Suprapubic skin (tissue), 4 donors: ENCODE measurements around the gene FARSA. TPM values are rescaled to one million over a fixed set of nuclear protein-coding genes. Genes with fewer than 3 reads are reported as not detected.
"Not testable (repeated sequence)": the region's sequence is repeated elsewhere in the genome, so short reads cannot be mapped to it uniquely, and the experiment has no call there.

Experiments used
- DNase-seq, 2 donors: peaks; one replicate each; pipeline ENCODE4 v3.0.0-alpha.2; 2019; ENCODE audit warnings: low spot score in 2 of 2
- H3K27ac ChIP-seq: fragments of 200-600 bp; sonication (generic); one replicate; pipeline ENCODE4 v1.5.1; 2019
- H3K27me3 ChIP-seq: fragments of 200-600 bp; sonication (generic); one replicate; pipeline ENCODE4 v1.5.1; 2019
- H3K36me3 ChIP-seq: fragments of 200-600 bp; sonication (generic); one replicate; pipeline ENCODE4 v1.5.1; 2019
- H3K4me1 ChIP-seq: fragments of 200-600 bp; sonication (generic); one replicate; pipeline ENCODE4 v1.5.1; 2019
- H3K4me3 ChIP-seq: fragments of 200-600 bp; sonication (generic); one replicate; pipeline ENCODE4 v1.5.1; 2019; ENCODE audit warnings: mild to moderate bottlenecking
- H3K9me3 ChIP-seq: fragments of 200-600 bp; sonication (generic); one replicate; pipeline ENCODE4 v1.5.1; 2019
- CTCF ChIP-seq, 2 donors: fragments of 200-600 bp in 1 of 2; fragments of 450-650 bp in 1 of 2; sonication (generic) in 1 of 2; IDR thresholded peaks; one replicate each; pipeline ENCODE4 v1.5.1; 2016 to 2019; ENCODE audit warnings: antibody characterized with exemption in 2 of 2, mild to moderate bottlenecking in 1 of 2, moderate library complexity in 1 of 2
- EP300 ChIP-seq: sonication (generic); formaldehyde crosslinking; IDR thresholded peaks from one replicate; pipeline ENCODE4 v1.6.1; 2017; ENCODE audit warnings: antibody characterized with exemption
- POLR2A ChIP-seq, 2 donors: fragments of 450-650 bp; IDR thresholded peaks; one replicate each; pipeline ENCODE4 v1.6.1; 2017; ENCODE audit warnings: antibody characterized with exemption in 2 of 2, mild to moderate bottlenecking in 2 of 2, moderate library complexity in 2 of 2
- POLR2AphosphoS5 ChIP-seq, 3 donors: sonication (generic); formaldehyde crosslinking; IDR thresholded peaks; one replicate each; pipeline ENCODE4 v1.6.1; 2017; ENCODE audit warnings: antibody characterized with exemption in 3 of 3
- WGBS: methylation state at CpG from one replicate; pipeline ENCODE4 v1.1.5; 2018; 5-methylcytosine and 5-hydroxymethylcytosine counted together
- total RNA-seq, 4 donors: library from RNA; depleted of rRNA; stranded (reverse); fragments of >200 nt; gene quantifications; one replicate each; pipeline ENCODE4 v1.1.0, GENCODE V29; 2016

FARSA gene
- 10 to 100 TPM; 49.0 to 60.6 (median 50.9) TPM for total RNA-seq

- TF ChIP-seq POLR2AphosphoS5 (IDR thresholded peaks at IDR 0.05) (peak; percentile 10 to 99 (median 89)), CTCF (IDR thresholded peaks at IDR 0.05) (no peak)
- Histone ChIP-seq H3K27ac (peak within 1 kb of the TSS; percentile 77), H3K4me3 (peak within 1 kb of the TSS; percentile 84), H3K36me3 (peaks cover 22% of the 10 kb centered on the region), H3K9me3 (no peaks in the 10 kb centered on the region), H3K4me1 (peaks cover 31% of the 10 kb centered on the region), H3K27me3 (no peaks in the 10 kb centered on the region)
- peak; percentile 96 to 97 for DNase-seq
- WGBS, result 6% methylated on average over 24 of the region's 51 CpGs
These were observed at the start of gene FARSA for GRCh38 chr19:12933287-12934072. Gene FARSA (minus strand): TSS chr19:12933711. CDS start chr19:12933696, 15 bp downstream.

- Histone ChIP-seq H3K27me3 (no peaks in the 10 kb centered on the region), H3K9me3 (no peaks in the 10 kb centered on the region), H3K4me3 (peak overlapping the region; percentile 42), H3K36me3 (no peaks in the 10 kb centered on the region), H3K4me1 (peaks cover 24% of the 10 kb centered on the region), H3K27ac (no peak overlapping the region)
- 57% methylated on average over 10 of the region's 10 CpGs for WGBS
- no peak for DNase-seq
- TF ChIP-seq POLR2AphosphoS5 (IDR thresholded peaks at IDR 0.05) (no peak), EP300 (no peak), POLR2A (IDR thresholded peaks at IDR 0.05) (no peak), CTCF (IDR thresholded peaks at IDR 0.05) (no peak)
These were observed 49.6 kb upstream of the FARSA start for GRCh38 chr19:12983091-12983490.

GRCh38 chr19:12982648-12983047 lies 49.1 kb upstream of the FARSA start:
- Histone ChIP-seq H3K27ac (no peak overlapping the region), H3K9me3 (no peaks in the 10 kb centered on the region), H3K27me3 (no peaks in the 10 kb centered on the region), H3K36me3 (no peaks in the 10 kb centered on the region), H3K4me1 (peaks cover 24% of the 10 kb centered on the region), H3K4me3 (no peak overlapping the region)
- DNase-seq, result no peak
- 92% methylated on average over 6 of the region's 6 CpGs for WGBS
- no peak for TF ChIP-seq POLR2AphosphoS5 (IDR thresholded peaks at IDR 0.05)

- WGBS, result 80% methylated on average over 3 of the region's 3 CpGs
- no peak for DNase-seq
- TF ChIP-seq EP300 (no peak), CTCF (IDR thresholded peaks at IDR 0.05) (no peak), POLR2A (IDR thresholded peaks at IDR 0.05) (no peak), POLR2AphosphoS5 (IDR thresholded peaks at IDR 0.05) (no peak)
- Histone ChIP-seq H3K27me3 (no peaks in the 10 kb centered on the region), H3K27ac (no peak overlapping the region), H3K9me3 (no peaks in the 10 kb centered on the region), H3K4me1 (peaks cover 14% of the 10 kb centered on the region), H3K4me3 (no peak overlapping the region), H3K36me3 (no peaks in the 10 kb centered on the region)
These were observed 46.5 kb upstream of the FARSA start for GRCh38 chr19:12979974-12980373.

GRCh38 chr19:12976109-12976508 lies 42.6 kb upstream of the FARSA start:
- H3K4me3 ChIP-seq, H3K27ac ChIP-seq: not testable (repeated sequence)

GRCh38 chr19:12975221-12975741 lies 41.8 kb upstream of the FARSA start:
- H3K36me3 ChIP-seq, result no peaks in the 10 kb centered on the region
- no peaks in the 10 kb centered on the region for H3K9me3 ChIP-seq
- no peak overlapping the region for H3K27ac ChIP-seq
- TF ChIP-seq POLR2A (IDR thresholded peaks at IDR 0.05) (no peak), EP300 (no peak), CTCF (IDR thresholded peaks at IDR 0.05) (no peak), POLR2AphosphoS5 (IDR thresholded peaks at IDR 0.05) (no peak)
- DNase-seq, result no peak
- no peak overlapping the region for H3K4me3 ChIP-seq
- WGBS, result 92% methylated on average over 2 of the region's 17 CpGs
- no peaks in the 10 kb centered on the region for H3K4me1 ChIP-seq
- H3K27me3 ChIP-seq, result no peaks in the 10 kb centered on the region

More at GRCh38 chr19:12976109-12976508, 42.6 kb upstream of the FARSA start:
- 68% methylated on average over 6 of the region's 7 CpGs for WGBS
- H3K4me1 ChIP-seq, H3K27me3 ChIP-seq, H3K36me3 ChIP-seq, H3K9me3 ChIP-seq, DNase-seq: not testable (repeated sequence)
